Karpas-422 (cell line): ENCODE data around the gene NAA15. TPM values are rescaled to one million over a fixed set of nuclear protein-coding genes. Genes with fewer than 3 reads are reported as not detected.
"Not testable (repeated sequence)": the region's sequence is repeated elsewhere in the genome, so short reads cannot be mapped to it uniquely, and the experiment has no call there.

Experiments
- DNase-seq: peaks from one replicate; pipeline ENCODE4 v3.0.0-alpha.2; 2015
- H2AFZ ChIP-seq: fragments of 200-600 bp; sonication (generic); 2 replicates; pipeline ENCODE4 v1.6.1; 2014; ENCODE audit warnings: antibody characterized with exemption, low read length, mixed read lengths
- H3K27ac ChIP-seq: fragments of 200-600 bp; sonication (generic); 2 replicates; pipeline ENCODE4 v1.5.1; 2014; ENCODE audit warnings: mild to moderate bottlenecking, low read length, moderate library complexity
- H3K27me3 ChIP-seq: fragments of 200-600 bp; sonication (generic); 2 replicates; pipeline ENCODE4 v1.6.1; 2014; ENCODE audit warnings: low read length, mixed read lengths
- H3K36me3 ChIP-seq: fragments of 200-600 bp; sonication (generic); 2 replicates; pipeline ENCODE4 v1.6.1; 2014; ENCODE audit warnings: low read length, mixed read lengths; ENCODE audit not compliant: insufficient read depth
- H3K4me1 ChIP-seq: fragments of 200-600 bp; sonication (generic); 2 replicates; pipeline ENCODE4 v1.6.1; 2014; ENCODE audit warnings: mild to moderate bottlenecking, low read length, mixed read lengths
- H3K4me2 ChIP-seq: fragments of 200-600 bp; sonication (generic); 2 replicates; pipeline ENCODE4 v1.6.1; 2014; ENCODE audit warnings: low read length, low read depth, mild to moderate bottlenecking; ENCODE audit not compliant: poor library complexity, severe bottlenecking
- H3K4me3 ChIP-seq: fragments of 200-600 bp; sonication (generic); 2 replicates; pipeline ENCODE4 v1.5.1; 2014; ENCODE audit warnings: mild to moderate bottlenecking, antibody characterized with exemption, low read length, mixed read lengths
- H3K79me2 ChIP-seq: fragments of 200-600 bp; sonication (generic); 2 replicates; pipeline ENCODE4 v1.6.1; 2014; ENCODE audit warnings: mild to moderate bottlenecking, low read length, mixed read lengths
- H3K9ac ChIP-seq: fragments of 200-600 bp; sonication (generic); 2 replicates; pipeline ENCODE4 v1.6.0; 2014; ENCODE audit warnings: low read length
- H3K9me2 ChIP-seq: fragments of 200-600 bp; sonication (generic), shearing (Covaris generic); replicated peaks from 2 replicates; pipeline ENCODE4 v1.6.0; 2014; ENCODE audit warnings: mild to moderate bottlenecking, low read length, moderate library complexity; ENCODE audit not compliant: insufficient read depth
- H3K9me3 ChIP-seq: fragments of 300-700, 200-600 bp; sonication (generic); 2 replicates; pipeline ENCODE4 v1.6.1; 2014; ENCODE audit warnings: low read length, mixed read lengths
- H4K20me1 ChIP-seq: fragments of 200-600 bp; sonication (generic); 2 replicates; pipeline ENCODE4 v1.6.1; 2014; ENCODE audit warnings: mild to moderate bottlenecking, antibody characterized with exemption, low read length, low read depth; ENCODE audit not compliant: insufficient read depth
- total RNA-seq: library from RNA; depleted of rRNA; stranded (reverse); fragments of >200 nt; shearing (Covaris generic); gene quantifications from 2 replicates; pipeline ENCODE4 v1.2.3, GENCODE V29; 2014; ENCODE audit warnings: low replicate concordance

NAA15 gene
- total RNA-seq, 1 experiment from 2014 or later, result 44.3 TPM

DNA sequence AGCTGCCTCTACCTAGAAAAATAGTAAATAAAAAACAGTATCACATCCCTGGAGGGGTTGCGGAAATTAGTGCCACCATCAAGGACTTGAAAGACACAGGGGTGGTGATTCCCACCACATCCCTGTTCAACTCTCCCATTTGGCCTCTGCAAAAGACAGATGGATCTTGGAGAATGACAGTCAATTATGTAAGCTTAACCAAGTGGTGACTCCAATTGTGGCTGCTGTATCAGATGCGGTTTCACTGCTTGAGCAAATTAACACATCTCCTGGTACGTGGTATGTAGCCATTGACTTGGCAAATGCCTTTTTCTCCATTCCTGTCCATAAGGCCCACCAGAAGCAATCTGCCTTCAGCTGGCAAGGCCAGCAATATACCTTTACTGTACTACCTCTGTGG lies 143.6 kb downstream of the NAA15 start:
- H3K9me2 ChIP-seq, H3K27me3 ChIP-seq, H3K4me1 ChIP-seq, H3K9ac ChIP-seq, H3K4me3 ChIP-seq, H3K36me3 ChIP-seq, H4K20me1 ChIP-seq, H3K9me3 ChIP-seq, DNase-seq, H3K4me2 ChIP-seq, H3K27ac ChIP-seq, H2AFZ ChIP-seq: not testable (repeated sequence)
- peaks cover 12% of the 10 kb centered on the region for H3K79me2 ChIP-seq

GRCh38 chr4:139447078-139447477 lies 145.8 kb downstream of the NAA15 start:
- H3K79me2 ChIP-seq, result peaks cover 16% of the 10 kb centered on the region
- H3K9me3 ChIP-seq, H2AFZ ChIP-seq, H3K4me3 ChIP-seq, H3K36me3 ChIP-seq, DNase-seq, H3K27ac ChIP-seq, H3K9me2 ChIP-seq, H3K9ac ChIP-seq, H4K20me1 ChIP-seq, H3K4me2 ChIP-seq, H3K27me3 ChIP-seq: not testable (repeated sequence)
- H3K4me1 ChIP-seq, result peaks cover 15% of the 10 kb centered on the region

DNA sequence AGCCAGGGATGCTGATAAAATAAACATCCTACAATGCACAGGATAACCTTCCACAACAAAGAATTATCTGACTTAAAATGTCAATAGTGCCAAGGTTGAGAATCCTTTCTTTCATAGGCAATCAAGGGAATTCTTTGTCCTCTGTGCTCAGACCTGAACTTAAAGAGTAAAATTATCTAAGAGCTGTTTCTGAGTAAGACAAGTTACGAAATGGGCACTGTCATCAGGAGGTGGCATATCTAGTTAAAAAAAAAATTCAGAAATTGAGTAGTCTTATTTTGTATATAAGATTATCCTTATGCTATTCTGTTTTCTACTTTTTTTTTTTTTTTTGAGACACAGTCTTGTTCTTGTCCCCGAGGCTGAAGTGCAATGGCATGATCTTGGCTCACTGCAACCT lies 149.3 kb downstream of the NAA15 start:
- no peak for DNase-seq
- Histone ChIP-seq H3K4me1 (peaks cover 31% of the 10 kb centered on the region), H3K9ac (no peak overlapping the region), H3K9me2 (no peaks in the 10 kb centered on the region), H3K79me2 (peaks cover 40% of the 10 kb centered on the region), H3K4me2 (no peak overlapping the region), H3K36me3 (no peaks in the 10 kb centered on the region), H4K20me1 (no peaks in the 10 kb centered on the region; the same call in 1 of the 2 replicates), H3K27me3 (no peaks in the 10 kb centered on the region), H2AFZ (no peak overlapping the region), H3K9me3 (no peaks in the 10 kb centered on the region), H3K27ac (no peak overlapping the region), H3K4me3 (no peak overlapping the region)

- Histone ChIP-seq H3K27me3 (no peaks in the 10 kb centered on the region), H3K4me3 (peak overlapping the region; percentile 97), H3K27ac (peak overlapping the region; percentile 88), H3K9me2 (no peaks in the 10 kb centered on the region), H3K4me2 (peak overlapping the region; percentile 94), H3K9me3 (no peaks in the 10 kb centered on the region), H2AFZ (no peak overlapping the region), H3K4me1 (peaks cover 45% of the 10 kb centered on the region), H4K20me1 (no peaks in the 10 kb centered on the region; the same call in 1 of the 2 replicates), H3K79me2 (peaks cover 54% of the 10 kb centered on the region), H3K9ac (peak overlapping the region; percentile 91), H3K36me3 (no peaks in the 10 kb centered on the region)
- DNase-seq, result no peak
Observed at GRCh38 chr4:139451997-139452396, 150.7 kb downstream of the NAA15 start.

- H2AFZ ChIP-seq, result peak overlapping the region; percentile 32; the same call in 1 of the 2 replicates
- no peaks in the 10 kb centered on the region for H3K9me3 ChIP-seq
- peak overlapping the region; percentile 94 for H3K4me2 ChIP-seq
- H3K27me3 ChIP-seq, result no peaks in the 10 kb centered on the region
- no peaks in the 10 kb centered on the region for H3K9me2 ChIP-seq
- no peaks in the 10 kb centered on the region for H3K36me3 ChIP-seq
- peaks cover 55% of the 10 kb centered on the region for H3K4me1 ChIP-seq
- H3K27ac ChIP-seq, result peak overlapping the region; percentile 88
- H4K20me1 ChIP-seq, result no peaks in the 10 kb centered on the region; the same call in 1 of the 2 replicates
- H3K4me3 ChIP-seq, result peak overlapping the region; percentile 97
- peaks cover 65% of the 10 kb centered on the region for H3K79me2 ChIP-seq
- DNase-seq, result peak; percentile 89
- peak overlapping the region; percentile 91 for H3K9ac ChIP-seq
Observed at GRCh38 chr4:139453041-139453370, 151.7 kb downstream of the NAA15 start.

- Histone ChIP-seq H3K4me3 (peak overlapping the region; percentile 97), H3K9ac (peak overlapping the region; percentile 91), H4K20me1 (no peaks in the 10 kb centered on the region; the same call in 1 of the 2 replicates), H3K79me2 (peaks cover 70% of the 10 kb centered on the region), H3K27me3 (no peaks in the 10 kb centered on the region), H3K9me3 (no peaks in the 10 kb centered on the region), H3K4me2 (peak overlapping the region; percentile 94), H3K27ac (peak overlapping the region; percentile 88), H3K9me2 (no peaks in the 10 kb centered on the region), H2AFZ (peak overlapping the region; percentile 32; the same call in 1 of the 2 replicates), H3K4me1 (peaks cover 59% of the 10 kb centered on the region), H3K36me3 (no peaks in the 10 kb centered on the region)
- peak; percentile 99 for DNase-seq
Observed at GRCh38 chr4:139453371-139454110, 152.2 kb downstream of the NAA15 start.

DNA sequence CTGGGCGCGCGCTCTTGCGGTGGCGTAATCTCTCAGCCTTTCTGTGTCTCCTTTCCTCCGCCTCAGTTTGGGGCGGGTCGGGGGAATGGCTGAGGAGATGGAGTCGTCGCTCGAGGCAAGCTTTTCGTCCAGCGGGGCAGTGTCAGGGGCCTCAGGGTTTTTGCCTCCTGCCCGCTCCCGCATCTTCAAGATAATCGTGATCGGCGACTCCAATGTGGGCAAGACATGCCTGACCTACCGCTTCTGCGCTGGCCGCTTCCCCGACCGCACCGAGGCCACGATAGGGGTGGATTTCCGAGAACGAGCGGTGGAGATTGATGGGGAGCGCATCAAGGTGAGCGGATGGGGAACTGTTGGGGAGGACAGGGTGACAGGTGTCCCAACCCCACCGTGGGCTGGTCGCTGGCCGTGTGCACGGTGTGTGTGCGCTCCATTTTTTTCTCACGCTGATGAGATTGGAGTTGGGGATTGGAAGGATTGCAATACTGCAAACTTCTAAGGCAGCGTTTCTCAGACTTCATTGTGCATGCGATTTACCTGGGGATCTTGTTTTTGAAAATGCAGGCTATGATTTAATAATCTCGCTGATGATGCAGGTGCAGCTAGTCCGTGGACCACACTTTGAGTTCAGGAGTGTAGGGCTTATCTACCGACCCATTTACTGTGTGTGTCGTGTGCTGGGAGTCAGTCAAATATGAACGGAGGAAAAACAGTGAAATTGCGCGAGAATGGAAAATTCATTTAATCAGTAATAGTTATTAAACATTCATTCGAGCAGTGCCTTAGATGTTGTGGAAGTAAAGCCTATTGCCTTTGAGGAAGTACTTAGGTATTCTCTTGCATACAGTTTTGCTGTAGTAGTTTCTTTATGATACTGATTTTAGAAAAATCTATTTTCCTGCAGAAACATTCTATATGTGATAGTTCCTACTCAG lies 153.1 kb downstream of the NAA15 start, which contains the start of gene RAB33B:
Gene RAB33B (plus strand): TSS at position 11 of the 935 bp plus-strand sequence. CDS start 75 bp downstream, at position 86.
- peak within 1 kb of the TSS; percentile 94 for H3K4me2 ChIP-seq
- DNase-seq, result peak; percentile 69
- no peaks in the 10 kb centered on the region for H3K27me3 ChIP-seq
- H3K9me3 ChIP-seq, result no peaks in the 10 kb centered on the region
- peak within 1 kb of the TSS; percentile 88 for H3K27ac ChIP-seq
- peak within 1 kb of the TSS; percentile 97 for H3K4me3 ChIP-seq
- no peaks in the 10 kb centered on the region; the same call in 1 of the 2 replicates for H4K20me1 ChIP-seq
- no peaks in the 10 kb centered on the region for H3K36me3 ChIP-seq
- no peaks in the 10 kb centered on the region for H3K9me2 ChIP-seq
- H3K79me2 ChIP-seq, result peaks cover 78% of the 10 kb centered on the region
- H3K4me1 ChIP-seq, result peaks cover 62% of the 10 kb centered on the region
- H2AFZ ChIP-seq, result peak within 1 kb of the TSS; percentile 44; the same call in 1 of the 2 replicates
- peak within 1 kb of the TSS; percentile 91 for H3K9ac ChIP-seq

DNA sequence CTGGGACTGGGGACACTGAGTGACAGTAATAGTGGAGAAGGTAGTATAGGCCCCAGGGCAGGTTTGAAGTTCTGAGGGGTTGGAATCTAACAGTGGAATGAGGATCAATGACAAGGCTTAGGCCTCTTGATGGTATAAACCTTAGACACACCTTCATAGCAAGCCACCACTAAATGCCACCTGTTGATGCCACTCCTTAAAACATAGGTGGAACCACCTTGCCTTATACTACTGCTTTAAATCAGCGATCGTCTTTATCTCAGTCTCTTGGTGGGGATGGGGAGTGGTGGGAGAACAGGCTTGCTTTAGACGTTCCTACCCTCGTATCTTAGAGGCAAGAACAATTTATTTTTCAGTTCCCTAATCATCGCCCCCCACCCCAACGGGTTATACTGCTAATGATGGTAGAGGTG lies 153.8 kb downstream of the NAA15 start:
- Histone ChIP-seq H3K4me3 (peak overlapping the region; percentile 97), H3K4me1 (peaks cover 63% of the 10 kb centered on the region), H3K9ac (peak overlapping the region; percentile 91), H3K27me3 (no peaks in the 10 kb centered on the region), H3K9me3 (no peaks in the 10 kb centered on the region), H3K4me2 (peak overlapping the region; percentile 94), H2AFZ (no peak overlapping the region), H3K79me2 (peaks cover 82% of the 10 kb centered on the region), H4K20me1 (no peaks in the 10 kb centered on the region; the same call in 1 of the 2 replicates), H3K27ac (peak overlapping the region; percentile 88; the same call in 1 of the 2 replicates), H3K9me2 (no peaks in the 10 kb centered on the region), H3K36me3 (no peaks in the 10 kb centered on the region)
- DNase-seq, result peak; percentile 55
